ENCODE results near the gene CD48. TPM values are rescaled to one million over a fixed set of nuclear protein-coding genes. Genes with fewer than 3 reads are reported as not detected.

Gene CD48
- total RNA-seq, 1 donor from 2014 or later, result not detected

GRCh38 chr1:160637065-160637464 is 74.6 kb downstream of the CD48 start:
- DNase-seq (ENCODE audit: low read depth), result no peak
- no peak for TF ChIP-seq CTCF (conservative IDR thresholded peaks at IDR 0.05; ENCODE audit: low read depth, low read length)
- H3K4me3 ChIP-seq (ENCODE audit: low read depth, low read length), result no peak overlapping the region

- TF ChIP-seq CTCF (conservative IDR thresholded peaks at IDR 0.05; ENCODE audit: low read depth, low read length), result no peak
Observed at GRCh38 chr1:160636547-160636946, 75.1 kb downstream of the CD48 start.

GRCh38 chr1:160636076-160636475 is 75.5 kb downstream of the CD48 start:
- TF ChIP-seq CTCF (conservative IDR thresholded peaks at IDR 0.05; ENCODE audit: low read depth, low read length), result no peak
- DNase-seq (ENCODE audit: low read depth), result no peak
- H3K4me3 ChIP-seq (ENCODE audit: low read depth, low read length), result no peak overlapping the region

More at GRCh38 chr1:160636547-160636946, 75.1 kb downstream of the CD48 start:
- no peak for DNase-seq (ENCODE audit: low read depth)
- no peak overlapping the region for H3K4me3 ChIP-seq (ENCODE audit: low read depth, low read length)

GRCh38 chr1:160634543-160635491 is 76.8 kb downstream of the CD48 start:
- H3K4me3 ChIP-seq (ENCODE audit: low read depth, low read length), result no peak overlapping the region
- DNase-seq (ENCODE audit: low read depth), result no peak
- no peak for TF ChIP-seq CTCF (conservative IDR thresholded peaks at IDR 0.05; ENCODE audit: low read depth, low read length)

- no peak for DNase-seq (ENCODE audit: low read depth)
- no peak overlapping the region for H3K4me3 ChIP-seq (ENCODE audit: low read depth, low read length)
- TF ChIP-seq CTCF (conservative IDR thresholded peaks at IDR 0.05; ENCODE audit: low read depth, low read length), result no peak
Observed at GRCh38 chr1:160633330-160633903, 78.2 kb downstream of the CD48 start.

GRCh38 chr1:160631983-160632625 is 79.5 kb downstream of the CD48 start:
- no peak for TF ChIP-seq CTCF (conservative IDR thresholded peaks at IDR 0.05; ENCODE audit: low read depth, low read length)
- no peak for DNase-seq (ENCODE audit: low read depth)

More at GRCh38 chr1:160631983-160632625, 79.5 kb downstream of the CD48 start:
- no peak overlapping the region for H3K4me3 ChIP-seq (ENCODE audit: low read depth, low read length)

Measured in epithelial cell of proximal tubule (primary cell).